ENCODE data around the gene SOST.

SOST gene

GRCh38 chr17:43774304-43775250 is 16.0 kb upstream of the SOST start:
- DNase-seq (ENCODE audit: low spot score), result no peak

GRCh38 chr17:43772877-43773648 is 14.5 kb upstream of the SOST start:
- DNase-seq (ENCODE audit: low spot score), result no peak

- DNase-seq (ENCODE audit: low spot score), result no peak
Observed at GRCh38 chr17:43771463-43771862, 12.9 kb upstream of the SOST start.

DNA sequence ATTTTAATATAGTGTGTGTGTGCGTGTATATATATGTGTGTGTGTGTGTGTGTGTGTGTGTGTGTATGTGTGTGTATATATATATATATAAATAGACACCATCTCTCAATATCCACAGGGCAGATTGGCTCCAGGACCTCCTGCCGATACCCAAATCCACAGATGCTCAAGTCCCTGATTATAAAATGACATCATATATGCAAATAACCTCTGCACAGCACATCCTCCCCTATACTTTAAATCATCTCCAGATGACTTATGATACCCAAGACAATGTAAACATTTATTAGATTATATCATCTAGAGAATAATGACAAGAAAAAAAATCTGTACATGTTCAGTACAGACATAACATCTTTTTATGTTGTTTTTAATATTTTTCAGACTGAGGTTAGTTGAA is 12.4 kb upstream of the SOST start:
- DNase-seq (ENCODE audit: low spot score), result no peak

- DNase-seq (ENCODE audit: low spot score), result no peak
Observed at GRCh38 chr17:43769859-43770258, 11.3 kb upstream of the SOST start.

DNA sequence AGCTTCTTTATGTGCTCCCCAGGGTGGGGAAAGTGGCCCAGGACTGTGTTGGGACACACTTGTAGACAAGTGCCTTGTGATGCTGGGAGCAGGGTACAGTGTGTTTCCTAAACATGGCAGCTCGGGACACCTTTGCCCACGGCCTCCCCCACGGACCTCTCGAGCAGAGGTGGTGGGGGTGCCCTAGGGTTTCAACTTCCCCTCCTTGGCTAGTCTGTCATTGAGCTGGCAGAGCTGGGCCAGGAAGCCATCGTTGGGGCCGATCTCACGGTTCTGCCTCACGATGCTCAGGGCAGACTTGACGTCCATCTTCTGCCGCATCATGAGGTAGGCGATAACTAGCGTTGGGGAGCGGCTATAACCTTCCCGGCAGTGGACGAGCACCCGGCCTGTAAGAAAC is 10.8 kb upstream of the SOST start:
- no peak for DNase-seq (ENCODE audit: low spot score)

- DNase-seq (ENCODE audit: low spot score), result no peak
Observed at GRCh38 chr17:43768943-43769342, 10.4 kb upstream of the SOST start.

GRCh38 chr17:43768382-43768781 is 9.8 kb upstream of the SOST start:
- no peak for DNase-seq (ENCODE audit: low spot score)

DNA sequence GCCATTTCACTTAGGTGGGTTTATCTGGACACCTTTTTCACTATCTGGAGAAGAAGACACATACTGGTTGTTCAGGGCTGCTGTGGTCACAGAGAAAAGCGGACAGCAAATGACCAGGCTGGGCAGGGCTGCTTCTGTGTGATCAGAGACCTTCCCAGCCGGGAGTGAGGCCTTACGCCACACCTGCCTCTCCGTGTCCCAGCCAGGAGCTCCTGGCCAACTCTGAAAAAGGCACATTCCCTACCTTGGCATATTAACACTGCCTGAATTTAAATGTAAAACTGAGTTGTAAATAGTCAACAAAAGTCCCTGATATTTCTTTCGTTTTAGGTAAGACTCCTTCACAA is 9.1 kb upstream of the SOST start:
- DNase-seq (ENCODE audit: low spot score), result no peak

GRCh38 chr17:43767053-43767712 is 8.6 kb upstream of the SOST start:
- DNase-seq (ENCODE audit: low spot score), result no peak

GRCh38 chr17:43766413-43767052 is 7.9 kb upstream of the SOST start:
- DNase-seq (ENCODE audit: low spot score), result no peak

GRCh38 chr17:43760254-43760852 is 1.8 kb upstream of the SOST start:
- peak; percentile 88 for DNase-seq (ENCODE audit: low spot score)

- DNase-seq (ENCODE audit: low spot score), result no peak
Observed at GRCh38 chr17:43759836-43760235, 1.2 kb upstream of the SOST start.

DNA sequence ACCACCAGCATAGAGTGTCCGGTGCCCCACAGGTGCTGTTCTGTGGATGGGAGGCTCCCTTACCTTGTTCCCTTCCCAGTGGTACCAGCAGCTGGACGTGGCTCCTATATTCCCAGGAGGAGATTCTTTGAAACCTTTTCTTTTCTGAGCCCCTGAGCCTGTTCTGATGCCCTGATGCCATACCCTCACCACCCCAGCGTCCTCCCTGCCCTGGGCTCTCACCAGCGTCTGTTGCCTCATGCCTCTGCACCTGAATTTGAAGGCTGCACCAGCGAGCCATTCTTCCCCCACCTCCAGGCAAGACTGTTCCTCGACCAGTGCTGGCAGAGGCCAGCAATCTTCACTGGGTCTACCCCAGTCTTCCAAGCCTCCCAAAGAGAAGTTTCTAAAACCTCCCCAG is 505 bp downstream of the SOST start:
- DNase-seq (ENCODE audit: low spot score), result no peak

DNA sequence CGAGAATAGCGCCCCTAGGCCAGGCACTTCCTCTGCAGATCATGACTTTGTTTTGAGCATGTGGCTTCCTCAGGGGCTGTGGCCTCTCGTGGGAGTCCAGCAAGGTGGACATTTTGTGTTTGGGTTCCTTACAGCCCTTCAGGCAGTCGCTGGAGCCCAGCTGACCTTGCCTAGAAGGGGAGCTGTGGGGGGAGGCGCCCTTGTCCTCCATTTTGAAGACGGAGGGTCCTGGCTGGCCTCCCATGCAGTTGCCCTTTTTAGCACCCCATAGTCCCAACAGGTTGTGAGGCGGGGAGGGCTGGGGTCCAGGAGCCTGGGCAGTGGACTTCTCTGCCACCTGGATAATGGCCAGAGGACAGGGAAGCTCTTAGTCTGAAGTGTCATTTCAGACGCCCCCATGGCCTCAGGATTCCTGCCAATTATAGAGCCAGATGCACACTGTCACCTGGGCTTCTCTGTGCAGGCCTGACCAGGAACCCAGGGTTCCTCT is 1.4 kb downstream of the SOST start:
- no peak for DNase-seq (ENCODE audit: low spot score)

- DNase-seq (ENCODE audit: low spot score), result no peak
Observed at GRCh38 chr17:43756201-43756600, 2.4 kb downstream of the SOST start.

DNA sequence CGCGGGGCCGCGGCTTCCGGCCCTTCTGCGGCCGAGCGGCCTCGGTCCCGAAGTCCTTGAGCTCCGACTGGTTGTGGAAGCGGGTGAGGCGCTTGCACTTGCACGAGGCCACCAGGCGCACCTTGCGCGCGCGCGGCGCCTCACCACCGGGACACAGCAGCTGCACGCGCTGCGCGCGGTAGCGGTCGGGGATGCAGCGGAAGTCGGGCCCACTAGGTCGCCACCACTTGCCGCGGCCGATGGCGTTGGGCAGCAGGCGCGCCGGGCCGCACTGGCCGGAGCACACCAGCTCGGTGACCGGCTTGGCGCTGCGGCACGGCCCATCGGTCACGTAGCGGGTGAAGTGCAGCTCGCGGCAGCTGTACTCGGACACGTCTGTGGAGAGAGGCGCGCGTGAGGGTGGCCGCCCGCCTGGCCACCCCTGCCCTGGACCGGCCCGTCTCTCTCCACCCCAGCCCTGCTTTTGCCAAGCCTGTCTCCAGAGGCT is 3.2 kb downstream of the SOST start:
- DNase-seq (ENCODE audit: low spot score), result peak; percentile 47

DNA sequence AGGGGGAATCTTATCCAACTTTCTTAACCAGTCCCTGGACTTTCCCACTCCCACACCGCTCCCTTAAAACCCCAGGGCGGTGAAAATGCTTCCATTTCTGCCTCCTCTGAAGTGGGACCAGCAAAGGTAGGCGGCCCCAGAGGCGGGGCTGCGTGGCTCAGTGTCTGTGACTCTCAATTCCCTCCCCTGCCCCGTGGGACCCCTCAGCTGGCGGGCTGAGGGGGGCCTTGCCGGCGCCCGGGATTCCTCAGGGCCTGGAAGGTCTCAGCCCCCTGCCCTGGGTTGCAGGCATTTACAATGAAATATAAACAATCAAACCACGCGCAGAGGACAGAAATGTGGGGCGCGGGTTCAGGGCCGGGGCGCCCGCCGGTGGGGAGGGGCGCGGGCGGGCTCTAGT is 3.6 kb downstream of the SOST start:
- DNase-seq (ENCODE audit: low spot score), result no peak

DNA sequence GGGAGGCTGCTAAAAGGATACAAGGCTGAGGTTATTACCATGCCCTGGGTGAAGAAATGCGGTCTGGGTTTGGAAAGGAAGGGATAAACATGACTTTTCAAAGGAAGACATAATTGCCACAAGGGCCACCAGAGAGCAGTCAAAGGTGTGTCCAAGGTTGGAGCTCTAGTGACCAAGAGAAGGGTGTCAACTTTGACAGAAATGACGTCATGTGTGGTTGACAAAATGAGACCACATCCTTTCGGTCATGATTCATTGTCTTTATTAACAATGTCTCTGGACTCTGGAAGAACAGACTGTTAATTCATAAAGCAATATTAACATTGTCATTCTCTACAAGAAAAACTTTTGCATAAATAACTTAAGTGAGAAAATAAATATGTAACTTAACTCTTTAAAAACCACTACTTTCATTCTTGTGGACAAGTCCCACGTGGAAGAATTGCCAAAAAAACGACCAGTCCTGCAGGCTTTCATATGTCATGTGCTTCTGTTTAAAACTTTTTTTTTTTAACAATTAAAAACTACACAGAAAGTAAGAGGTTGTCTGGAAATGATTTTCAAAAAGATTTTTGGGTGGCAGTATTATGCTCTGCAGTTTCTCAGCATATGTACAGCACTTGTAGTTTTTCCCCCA is 5.0 kb downstream of the SOST start:
- DNase-seq (ENCODE audit: low spot score), result peak; percentile 57

GRCh38 chr17:43750153-43750552 is 8.4 kb downstream of the SOST start:
- no peak for DNase-seq (ENCODE audit: low spot score)

DNA sequence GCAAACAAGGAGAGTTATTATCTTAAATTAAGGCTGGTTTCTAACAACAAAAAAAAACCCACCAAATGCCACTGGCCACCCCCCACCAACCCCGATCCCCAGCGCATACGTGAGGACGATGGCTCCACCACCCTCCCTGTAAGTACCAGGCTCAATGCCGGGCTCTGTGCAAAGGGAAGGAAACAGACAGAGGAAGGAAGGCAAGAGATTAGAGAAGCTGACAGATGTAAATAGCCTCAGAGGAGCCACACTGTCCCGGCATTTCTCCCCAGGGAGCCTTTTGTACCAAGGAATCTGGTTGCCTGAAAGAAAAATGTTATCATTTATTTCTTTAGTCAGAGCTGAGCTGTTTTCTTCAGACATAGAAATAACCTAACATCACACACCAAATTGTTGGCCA is 13.1 kb downstream of the SOST start:
- peak; percentile 41 for DNase-seq (ENCODE audit: low spot score)

Data from kidney capillary endothelial cell (primary cell).